NCI-H146 treated with DMSO at 0.1 percent for 48 hours (cell line): Measurements from ENCODE around the gene GRHL1.
"Not testable (repeated sequence)": the region's sequence is repeated elsewhere in the genome, so short reads cannot be mapped to it uniquely, and the experiment has no call there.

Source experiments
- DNase-seq: peaks from one replicate; lab custom pipeline; 2025; ENCODE audit not compliant: unreplicated experiment; lab: John Stamatoyannopoulos, UW

GRHL1 gene, protein sequence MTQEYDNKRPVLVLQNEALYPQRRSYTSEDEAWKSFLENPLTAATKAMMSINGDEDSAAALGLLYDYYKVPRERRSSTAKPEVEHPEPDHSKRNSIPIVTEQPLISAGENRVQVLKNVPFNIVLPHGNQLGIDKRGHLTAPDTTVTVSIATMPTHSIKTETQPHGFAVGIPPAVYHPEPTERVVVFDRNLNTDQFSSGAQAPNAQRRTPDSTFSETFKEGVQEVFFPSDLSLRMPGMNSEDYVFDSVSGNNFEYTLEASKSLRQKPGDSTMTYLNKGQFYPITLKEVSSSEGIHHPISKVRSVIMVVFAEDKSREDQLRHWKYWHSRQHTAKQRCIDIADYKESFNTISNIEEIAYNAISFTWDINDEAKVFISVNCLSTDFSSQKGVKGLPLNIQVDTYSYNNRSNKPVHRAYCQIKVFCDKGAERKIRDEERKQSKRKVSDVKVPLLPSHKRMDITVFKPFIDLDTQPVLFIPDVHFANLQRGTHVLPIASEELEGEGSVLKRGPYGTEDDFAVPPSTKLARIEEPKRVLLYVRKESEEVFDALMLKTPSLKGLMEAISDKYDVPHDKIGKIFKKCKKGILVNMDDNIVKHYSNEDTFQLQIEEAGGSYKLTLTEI

DNA sequence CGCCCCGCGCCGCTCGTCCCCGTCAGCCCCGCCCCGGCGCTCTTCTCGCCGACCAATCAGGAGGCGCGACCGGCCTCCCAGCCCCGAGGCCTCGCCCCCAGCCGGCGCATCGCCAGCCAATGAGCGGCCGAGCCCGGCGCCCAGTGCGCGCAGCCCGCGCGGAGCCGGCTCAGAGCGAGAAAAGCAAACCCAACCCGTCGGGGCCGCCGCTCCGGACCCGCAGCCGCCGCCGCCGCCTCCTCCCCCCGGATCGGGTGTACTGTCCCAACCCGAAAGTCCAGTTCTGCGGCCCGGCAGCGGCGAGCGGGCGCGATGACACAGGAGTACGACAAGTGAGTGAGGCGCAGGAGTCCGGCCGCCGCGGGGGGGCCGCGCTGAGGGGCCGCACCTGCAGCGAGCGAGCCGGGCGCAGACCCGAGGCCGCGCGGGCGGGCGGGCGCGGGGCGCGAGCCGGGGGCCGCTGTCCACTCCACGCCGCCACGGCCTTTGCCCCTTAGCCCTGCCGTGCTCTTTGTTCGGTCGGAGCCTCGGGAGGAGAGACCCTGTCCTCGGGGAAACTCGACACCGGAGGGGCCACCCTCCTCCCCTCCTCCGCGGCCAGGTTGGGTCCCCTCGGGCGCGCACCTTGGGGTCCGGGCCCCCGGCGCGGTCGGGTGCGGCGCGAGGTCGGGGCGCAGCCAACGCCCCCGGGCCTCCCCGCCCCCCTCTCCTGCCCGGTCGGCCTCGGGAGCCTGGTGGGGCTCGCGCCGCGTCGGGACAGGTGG, at the start of gene GRHL1:
Gene GRHL1, plus strand, starts transcription at position 172 of the 764 bp plus-strand sequence. Its CDS starts 141 bp downstream, at position 313.
- peak; percentile 70 for DNase-seq

DNA sequence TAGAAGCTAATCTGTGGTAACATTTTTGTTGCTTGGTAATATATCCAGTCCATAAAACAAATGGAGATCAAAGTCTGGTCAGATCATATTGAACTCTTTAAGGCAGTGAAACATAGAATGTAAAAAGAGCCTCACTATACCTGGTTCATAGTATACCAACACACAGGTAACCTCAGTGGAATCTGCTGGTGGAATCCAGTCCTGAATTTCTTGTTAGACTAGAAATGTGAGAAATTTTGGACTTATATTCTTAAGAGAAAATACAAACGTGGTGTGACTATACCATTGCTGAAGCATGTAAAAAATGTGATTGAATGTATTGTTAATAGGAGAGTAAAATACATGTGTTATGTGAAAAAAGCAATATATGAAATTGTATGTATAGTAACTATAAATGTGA, 46.1 kb upstream of the GRHL1 start:
- no peak for DNase-seq

DNA sequence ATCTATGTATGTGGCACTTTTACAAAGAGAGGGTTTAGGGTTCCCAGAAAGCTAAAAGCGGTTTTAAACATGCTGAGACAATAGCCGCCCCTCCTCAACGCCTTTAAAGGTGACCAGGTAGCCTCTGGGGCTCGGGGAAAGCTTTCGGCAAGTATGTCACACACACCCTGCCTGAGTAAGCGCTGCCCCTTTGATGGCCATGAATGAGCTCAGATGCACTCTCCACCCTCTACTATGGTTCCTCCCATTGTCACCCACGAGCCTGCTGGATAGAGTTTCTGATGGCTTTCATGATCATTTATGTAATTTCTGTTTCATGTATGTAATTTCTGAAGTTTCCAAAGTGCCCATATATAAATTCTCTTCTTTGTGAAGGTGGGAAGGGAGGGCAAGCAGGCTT, 44.1 kb upstream of the GRHL1 start:
- DNase-seq: no peak

DNA sequence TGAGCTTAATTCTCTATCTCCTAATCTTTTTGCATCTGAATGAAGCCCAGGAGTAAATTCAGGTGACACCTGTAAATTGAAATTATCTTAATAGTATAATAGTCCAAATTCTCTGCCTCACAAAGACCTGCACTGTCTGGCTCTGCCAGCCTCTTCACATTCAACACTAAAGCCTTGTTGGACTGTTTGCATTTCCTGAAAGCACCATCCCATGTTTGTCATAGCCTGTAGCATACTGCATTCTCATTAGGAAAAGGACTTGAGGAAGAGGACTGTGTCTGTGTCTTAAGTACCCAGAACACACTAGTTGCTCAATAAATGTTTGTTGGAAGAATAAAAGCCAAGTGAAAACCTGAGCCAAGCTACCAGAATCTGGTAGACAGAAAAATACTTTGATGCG, 42.9 kb upstream of the GRHL1 start:
- DNase-seq: no peak

DNA sequence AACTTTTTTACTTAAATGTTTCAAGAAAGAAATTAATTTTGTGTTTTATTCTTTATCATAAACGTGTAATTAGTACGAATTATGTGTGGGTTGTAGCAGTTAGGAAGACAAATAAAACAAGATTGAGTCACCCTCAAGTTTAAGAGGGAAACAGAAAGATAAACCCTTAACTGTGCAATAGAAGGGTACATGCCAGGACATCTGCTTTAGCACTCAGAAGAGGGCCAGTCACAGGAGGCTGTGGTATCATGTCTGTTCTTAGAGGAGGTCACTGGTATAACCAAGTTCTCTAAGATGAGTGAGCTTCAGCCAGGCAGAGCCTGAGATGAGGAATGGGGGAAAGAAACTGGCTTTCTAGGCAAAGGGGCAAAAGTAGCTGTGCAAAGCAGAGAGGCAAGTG, 42.4 kb upstream of the GRHL1 start:
- no peak for DNase-seq

DNA sequence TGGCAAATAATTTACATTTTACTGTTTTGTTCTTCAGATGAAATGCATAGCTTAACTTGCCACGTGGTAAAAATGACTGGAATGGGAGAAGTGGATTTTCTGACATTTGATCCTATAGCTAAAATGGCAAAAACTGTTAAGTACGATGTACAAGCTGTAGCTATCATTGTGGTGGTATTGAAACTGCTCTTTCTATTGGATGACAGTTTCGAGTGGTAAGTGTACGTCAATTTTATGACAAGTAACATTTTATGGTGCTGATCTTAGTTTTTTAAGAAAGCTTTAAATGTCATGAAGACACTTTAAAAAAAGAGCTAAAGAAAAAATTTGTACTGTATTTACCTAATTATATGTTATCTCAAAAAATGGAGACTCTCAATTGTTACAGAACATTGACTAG, 40.8 kb upstream of the GRHL1 start:
- DNase-seq: no peak

DNA sequence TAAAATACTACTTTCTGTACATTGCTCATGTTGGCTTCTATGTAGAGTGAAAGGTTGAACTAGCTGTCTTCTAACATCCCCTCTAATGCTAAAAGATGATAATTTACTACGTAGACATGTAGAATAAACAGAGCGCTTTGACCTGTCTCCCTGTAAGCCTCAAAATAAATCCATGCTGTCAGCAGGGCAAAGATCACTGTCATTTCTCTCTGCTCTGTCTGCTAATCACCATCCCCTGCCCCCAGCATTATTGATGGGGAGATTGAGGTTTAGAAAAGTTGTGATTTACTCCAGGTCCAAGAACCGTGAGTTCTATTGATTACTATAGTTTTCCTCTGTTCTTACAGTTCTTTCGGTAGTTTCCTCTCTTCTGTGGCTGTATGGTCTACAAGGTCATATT, 39.0 kb upstream of the GRHL1 start:
- no peak for DNase-seq

DNA sequence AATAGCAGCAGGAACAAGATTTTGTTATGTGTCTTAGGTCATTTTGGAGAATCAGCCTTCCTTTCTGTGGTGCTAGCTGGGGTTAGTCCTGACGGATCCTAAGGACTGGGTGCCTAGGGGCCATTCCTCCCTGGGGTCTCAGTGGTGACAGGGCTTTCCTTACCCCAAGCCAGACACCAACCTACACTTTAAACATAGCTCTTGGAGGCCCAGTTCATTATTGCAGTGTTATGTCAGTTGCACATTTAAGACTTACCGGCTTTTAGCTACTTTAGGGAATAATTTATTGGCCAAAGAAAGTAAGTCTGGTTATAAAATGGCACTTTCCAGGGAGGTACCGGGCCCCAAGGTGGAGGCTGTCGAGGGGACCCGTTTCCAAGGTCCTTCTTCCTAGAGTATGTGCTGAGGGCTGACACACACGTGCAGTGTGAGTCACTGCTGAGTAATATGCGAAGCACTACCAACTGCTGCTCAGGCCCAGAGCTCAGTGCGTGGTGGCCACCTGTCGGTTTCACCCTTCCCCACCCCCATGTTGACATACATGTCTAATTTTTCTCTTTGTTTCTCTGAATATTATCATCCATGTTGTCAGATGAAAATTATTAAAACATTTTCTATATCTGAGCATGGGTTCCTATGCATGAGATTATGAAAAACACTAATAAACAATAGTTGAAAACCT, 37.0 kb upstream of the GRHL1 start:
- no peak for DNase-seq

DNA sequence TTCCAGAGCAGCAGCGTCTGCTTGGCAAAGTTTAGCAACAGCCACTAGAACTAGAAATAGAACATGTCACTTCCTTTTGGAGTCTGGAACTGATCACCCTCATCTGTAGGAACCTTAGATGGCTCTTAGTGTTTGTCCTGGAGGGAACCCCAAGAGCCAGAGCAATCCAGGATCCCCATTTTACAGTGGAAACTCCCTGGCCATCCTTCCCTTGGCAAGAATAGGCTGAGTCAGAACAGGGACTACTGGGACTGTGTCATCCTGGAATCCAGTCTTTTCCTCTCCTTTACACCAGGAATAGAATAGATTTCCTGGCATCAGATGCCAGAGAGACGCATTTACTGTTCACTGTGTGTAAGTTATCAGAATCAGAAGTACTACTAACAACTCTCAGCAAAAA, 33.2 kb upstream of the GRHL1 start:
- DNase-seq: no peak

DNA sequence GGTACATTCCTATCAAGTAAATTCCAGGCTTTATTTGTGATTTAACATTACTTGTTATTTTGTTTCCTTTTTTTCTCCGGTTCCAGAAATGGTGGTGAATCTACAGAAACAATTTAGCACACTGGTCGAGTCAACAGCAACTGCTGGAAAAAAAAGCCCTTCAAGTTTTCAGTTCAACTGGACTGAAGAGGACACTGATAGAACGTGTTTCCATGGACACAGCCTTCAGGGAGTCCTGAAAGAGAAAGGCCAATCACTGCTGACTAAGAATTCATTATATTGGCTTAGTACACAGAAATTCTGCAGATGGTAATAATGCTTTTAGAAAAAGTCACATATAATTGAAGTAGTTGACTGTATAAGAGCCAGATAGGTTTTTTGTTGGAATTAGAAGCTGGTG, 32.0 kb upstream of the GRHL1 start:
- DNase-seq: no peak

DNA sequence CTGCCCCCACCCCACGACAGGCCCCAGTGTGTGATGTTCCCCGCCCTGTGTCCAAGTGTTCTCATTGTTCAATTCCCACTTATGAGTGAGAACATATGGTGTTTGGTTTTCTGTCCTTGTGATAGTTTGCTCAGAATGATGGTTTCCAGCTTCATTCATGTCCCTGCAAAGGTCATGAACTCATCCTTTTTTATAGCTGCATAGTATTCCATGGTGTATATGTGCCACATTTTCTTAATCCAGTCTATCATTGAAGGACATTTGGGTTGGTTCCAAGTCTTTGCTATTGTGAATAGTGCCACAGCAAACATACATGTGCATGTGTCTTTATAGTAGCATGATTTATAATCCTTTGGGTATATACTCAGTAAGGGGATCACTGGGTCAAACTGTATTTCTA, 24.5 kb upstream of the GRHL1 start:
- not testable (repeated sequence) for DNase-seq

DNA sequence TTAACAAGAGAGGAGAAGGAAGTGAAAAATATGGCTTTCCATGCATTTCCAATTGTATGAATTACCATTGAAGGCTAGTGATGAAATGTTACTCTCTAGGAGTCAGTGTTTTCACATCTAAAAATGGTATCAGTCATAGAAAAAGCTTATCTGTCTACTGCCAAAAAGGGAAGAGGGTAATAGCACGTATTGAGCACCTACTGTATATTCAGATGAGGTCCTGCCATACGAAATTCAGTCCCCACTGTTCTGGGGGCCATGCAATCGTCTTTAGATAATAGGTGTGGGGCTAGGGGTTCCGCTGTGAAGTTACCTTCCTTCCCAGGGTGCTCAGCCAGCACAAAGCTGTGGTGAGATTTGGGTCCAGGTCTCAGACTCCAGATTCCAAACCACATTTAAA, 14.2 kb upstream of the GRHL1 start:
- no peak for DNase-seq

DNA sequence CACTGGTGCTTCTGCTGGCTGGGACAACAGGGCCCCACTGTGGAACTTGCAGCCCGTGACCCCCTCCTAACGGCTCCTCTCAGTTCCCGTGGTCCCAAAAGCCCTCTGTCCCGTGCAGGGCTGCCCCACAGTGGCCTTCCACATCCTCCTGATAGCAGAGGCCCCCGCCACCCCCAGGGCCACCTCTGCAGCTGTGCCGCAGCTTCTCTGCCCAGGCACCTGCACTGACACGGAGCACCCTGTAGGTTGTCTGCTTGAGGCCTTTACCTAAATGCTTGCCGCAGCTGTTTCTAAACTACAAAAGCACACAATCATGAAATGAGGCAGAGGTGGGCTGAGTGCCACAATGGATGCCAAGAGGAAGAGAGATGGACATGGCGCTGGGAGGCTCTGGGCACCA, 13.5 kb upstream of the GRHL1 start:
- DNase-seq: no peak

DNA sequence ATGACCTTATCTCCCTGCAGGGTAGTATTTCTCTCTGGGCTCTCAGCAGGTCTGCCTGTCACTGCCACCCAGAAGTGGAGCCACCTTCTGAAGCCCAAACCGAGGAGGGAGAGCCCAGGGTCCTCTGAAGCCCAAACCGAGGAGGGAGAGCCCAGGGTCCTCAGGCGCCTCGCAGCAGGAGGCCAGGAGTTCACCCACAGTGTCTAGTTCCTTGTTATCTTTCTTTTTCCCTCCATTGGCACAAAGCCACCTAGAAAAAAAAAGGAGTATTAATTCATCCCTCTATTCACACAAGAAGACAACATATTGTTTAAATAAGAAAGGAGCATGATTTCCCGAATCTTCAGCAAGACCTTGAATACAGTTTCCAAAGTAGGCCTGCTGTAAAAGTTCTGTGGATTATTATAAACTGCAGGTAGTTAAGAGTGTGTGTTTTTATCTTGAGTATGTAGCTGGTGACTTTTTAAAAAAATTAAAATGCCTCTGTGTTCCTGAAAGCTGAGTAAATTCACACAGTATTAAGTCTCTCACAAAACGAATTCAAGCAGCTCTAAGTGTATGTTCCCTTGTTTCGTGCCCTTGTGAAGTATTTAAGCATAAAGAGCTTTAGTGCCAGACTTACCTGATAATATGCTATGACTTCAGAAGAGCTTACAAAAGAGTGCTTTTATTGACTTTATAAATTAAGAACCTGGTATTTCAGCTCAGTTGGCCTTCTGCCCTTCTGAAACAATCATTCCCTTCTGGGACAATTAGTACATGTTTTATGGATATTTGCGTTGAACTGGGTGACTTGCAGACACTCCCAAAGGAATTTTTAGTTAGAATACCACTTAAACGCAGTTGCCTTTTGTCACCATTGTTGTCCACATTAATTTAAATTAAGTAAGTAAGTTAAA, 11.7 kb upstream of the GRHL1 start:
- no peak for DNase-seq

DNA sequence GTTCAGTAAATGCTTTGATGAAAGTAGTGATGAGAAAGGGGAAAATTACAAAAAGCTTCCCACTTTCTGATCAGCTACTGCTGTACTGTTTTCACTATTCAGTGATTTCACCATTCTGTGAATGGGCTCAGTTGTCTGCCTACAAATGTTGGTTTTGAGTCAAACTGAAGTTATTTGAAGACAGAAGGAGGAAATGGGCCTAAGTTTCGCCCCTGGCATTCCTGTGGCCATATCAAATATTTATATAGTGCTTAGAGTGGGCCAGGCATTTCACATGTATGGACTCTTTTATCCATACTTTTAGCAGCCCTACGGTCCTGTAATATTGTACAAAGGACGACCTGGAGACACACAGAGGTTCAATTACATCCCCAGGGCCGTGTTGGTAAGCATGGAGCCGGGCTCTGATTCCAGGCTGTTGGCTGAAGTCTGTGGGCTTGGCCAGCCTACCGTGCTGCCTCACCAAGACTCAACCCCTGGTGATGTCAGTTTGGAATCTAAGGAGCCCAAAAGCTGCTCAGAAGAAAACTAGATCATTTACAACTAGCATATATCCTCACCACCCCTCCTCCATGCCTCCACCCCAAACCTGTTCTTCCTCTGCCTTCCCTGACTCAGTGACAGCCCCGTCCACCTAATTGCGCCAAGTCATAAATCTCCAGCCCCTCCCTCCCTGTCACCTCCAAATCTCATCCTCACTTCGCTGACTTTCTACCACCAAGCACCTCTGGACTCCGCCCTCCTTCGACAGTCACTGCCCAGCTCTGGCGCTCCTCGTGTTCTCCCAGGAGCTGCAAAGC, 10.1 kb upstream of the GRHL1 start:
- no peak for DNase-seq

DNA sequence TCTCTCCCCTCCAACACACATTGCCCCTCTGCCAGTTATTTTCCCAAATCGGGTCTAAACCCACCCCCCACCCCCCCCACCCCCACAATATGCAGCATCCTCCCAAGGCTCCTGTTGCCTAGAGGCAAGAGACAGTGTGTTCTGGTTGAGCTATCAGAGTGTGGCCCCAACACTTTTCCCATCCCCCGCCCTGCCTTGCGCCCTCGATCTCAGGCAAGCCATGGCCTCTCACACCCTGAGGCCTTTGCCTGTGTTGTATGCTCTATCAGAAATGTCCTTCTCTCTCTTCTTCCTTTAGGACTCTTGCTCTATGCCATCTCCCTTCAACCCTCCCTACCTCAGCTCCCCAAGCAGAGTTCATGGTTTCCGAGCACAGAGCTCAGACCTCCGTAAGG, 9.5 kb upstream of the GRHL1 start:
- DNase-seq: no peak

DNA sequence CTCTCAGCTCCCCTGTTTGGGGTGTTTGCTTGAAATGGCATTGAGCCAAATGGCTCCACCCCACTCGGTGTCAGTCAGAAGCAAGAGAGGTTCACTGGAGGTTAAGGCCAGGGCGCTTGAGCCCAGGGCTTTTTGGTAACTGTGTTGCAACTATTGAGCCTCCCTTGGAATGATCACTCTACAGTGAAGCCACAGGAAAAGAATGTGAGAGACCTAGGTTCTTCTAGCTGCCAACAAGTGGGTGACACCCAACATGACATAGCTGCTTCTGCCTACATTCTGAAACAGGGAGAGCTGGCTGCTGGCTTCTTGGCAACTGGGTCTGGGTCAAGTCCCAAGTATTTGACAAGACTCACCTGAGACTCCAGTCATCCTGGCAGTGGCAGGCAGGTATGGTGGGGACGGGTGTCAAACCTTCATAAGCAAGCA, 7.1 kb upstream of the GRHL1 start:
- no peak for DNase-seq

DNA sequence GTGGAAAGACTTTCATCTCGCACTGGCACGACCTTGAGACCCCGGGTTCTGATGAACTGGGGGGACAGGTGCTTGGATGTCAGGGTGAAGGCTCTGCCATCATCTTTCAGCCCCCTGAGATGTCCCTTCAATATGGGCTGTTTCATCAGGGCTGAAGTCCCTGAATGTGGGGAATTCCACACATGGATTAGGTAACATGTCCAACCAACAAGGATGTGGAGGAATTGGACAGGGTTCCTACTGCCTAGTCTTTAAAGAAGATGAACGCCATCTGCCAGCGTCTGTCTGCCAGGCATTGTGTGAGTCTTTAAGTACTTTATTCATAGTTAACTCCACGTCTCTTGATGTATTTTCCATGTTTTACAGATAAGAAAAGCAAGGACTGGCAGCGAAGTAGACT, 5.9 kb upstream of the GRHL1 start:
- no peak for DNase-seq

DNA sequence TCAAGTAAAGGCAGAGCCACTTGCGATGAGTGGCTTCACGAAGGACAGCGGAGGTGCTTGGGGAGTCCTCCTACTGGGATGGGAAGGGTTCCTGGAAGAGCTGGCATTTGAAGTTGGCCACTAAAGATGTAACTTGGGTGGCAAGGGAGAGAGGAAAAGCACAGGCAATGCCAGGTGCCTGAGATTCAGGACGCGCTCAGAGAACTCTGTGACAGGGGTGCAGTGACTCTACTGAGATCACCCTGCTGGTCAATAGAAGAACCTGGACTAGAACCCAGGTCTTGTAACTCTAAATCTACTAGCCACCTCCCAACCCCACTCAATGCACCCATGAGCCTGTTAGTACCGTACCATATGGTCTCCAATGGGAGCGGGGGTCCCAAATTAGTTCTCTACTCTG, 5.4 kb upstream of the GRHL1 start:
- no peak for DNase-seq

DNA sequence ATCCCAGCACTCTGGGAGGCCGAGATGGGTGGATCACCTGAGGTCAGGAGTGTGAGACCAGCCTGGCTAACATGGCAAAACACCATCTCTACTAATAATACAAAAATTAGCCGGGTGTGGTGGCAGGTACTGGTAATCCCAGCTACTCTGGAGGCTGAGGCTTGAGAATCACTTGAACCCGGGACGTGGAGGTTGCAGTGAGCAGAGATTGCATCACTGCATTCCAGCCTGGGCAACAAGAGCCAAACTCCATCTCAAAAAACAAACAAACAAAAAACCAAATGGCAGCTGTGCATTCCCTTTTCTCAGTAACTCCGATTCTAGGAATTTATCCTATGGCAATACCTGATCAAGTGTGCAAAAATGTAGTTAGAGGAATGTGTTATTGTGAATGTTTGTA, 4.7 kb upstream of the GRHL1 start:
- no peak for DNase-seq
